Bone marrow (tissue), 2 donors: Measurements from ENCODE around the gene GNL2.
"Not testable (repeated sequence)": the region's sequence is repeated elsewhere in the genome, so short reads cannot be mapped to it uniquely, and the experiment has no call there.

Experiments
- DNase-seq, 2 donors: peaks; one replicate each; lab custom pipeline; 2025; lab: John Stamatoyannopoulos, UW

GNL2 gene

DNA sequence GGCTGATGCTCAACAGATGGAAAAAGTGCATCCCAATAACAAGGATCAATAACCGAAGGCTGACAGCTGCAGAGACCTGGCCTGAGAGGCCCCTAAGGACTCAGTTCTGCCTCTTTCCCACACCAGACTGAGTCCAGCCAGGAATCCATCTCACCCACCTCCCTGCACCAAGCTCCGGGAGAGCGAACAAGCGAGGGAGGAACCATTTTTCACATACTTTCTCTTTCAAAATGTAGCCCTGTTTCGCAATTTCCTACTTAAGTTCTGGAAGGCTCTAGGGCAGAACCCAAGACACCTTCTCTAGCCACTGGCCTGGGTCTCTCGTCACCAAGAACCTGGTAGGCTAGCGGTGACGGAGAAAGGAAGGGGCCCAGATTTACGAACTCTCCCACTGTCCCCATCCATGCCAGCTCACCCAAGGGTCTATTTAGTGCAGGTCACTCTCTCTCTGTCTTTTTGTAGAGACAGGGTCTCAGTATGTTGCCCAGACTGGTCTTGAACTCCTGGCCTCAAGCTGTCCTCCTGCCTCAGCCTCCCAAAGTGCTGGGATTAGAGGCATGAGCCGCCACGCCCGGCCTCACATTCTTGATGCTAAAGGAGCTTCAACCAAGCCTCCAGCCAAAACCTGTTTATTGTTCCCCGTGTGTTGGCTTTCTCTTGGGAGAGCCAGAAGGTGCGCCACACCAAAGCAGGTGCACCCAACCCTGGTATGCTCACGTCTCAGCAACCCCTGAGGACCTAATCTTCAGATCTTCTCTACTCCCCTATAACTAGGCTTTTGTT, 10.9 kb upstream of the GNL2 start:
- no peak for DNase-seq

DNA sequence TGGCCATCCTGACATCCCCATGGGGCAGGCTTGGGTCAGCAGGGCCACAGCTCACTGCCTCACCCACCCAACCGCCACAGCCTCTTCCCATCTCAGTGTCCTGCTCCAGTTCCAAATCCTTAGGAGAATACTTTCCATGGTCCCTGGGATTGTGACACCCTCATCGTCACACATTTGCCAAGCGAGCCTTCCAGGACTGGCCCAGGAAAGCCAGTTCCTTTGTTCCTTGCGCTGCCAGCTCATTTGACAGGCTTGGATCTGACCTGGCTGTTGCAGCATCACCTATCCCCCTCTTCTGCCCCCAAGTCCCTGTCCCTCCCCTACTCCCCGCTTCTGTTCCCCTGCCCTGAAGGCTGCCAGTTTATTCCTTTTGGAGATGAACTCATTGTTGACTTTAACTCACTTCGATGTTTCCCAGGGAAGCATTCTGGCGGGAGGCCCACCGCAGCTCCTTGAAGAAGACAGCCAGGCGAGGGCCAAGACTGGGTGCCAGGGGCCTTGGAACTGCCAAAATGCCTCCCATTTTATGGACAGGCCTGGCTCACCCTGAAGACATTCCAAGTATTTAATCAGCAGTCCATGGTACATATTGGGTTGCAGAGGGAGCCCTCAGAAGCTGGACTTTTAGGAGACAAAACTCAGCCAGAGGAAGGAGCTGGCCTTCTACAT, 10.2 kb upstream of the GNL2 start:
- DNase-seq: no peak

DNA sequence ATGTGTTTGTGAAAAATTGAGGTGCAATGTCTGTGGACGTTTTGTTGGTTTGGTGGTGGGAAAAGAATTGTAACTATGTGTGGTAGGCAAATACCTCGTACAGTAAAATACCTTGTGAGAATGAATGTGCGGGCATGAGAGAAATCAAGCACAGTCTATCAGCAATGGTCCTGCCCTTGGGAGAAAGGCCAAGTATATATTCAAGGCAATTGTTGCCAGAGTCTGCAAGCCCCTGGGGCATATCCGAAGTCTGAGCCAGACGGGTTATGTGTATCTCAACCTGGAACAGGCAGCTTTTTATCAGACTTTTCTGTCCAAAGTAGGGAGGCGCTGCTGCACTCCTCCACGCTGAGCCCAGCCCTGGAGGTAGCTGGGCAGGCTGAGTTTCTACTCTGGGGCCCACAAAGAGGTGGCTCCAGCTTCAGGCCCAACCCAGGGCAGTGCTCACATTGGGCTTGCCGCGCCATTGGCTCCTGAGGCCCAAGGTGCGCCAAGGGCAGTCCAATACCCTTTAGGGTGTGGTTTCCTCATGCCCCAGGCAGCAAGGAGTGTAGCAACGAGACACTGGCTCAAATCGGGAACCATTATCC, 9.4 kb upstream of the GNL2 start:
- DNase-seq: no peak

DNA sequence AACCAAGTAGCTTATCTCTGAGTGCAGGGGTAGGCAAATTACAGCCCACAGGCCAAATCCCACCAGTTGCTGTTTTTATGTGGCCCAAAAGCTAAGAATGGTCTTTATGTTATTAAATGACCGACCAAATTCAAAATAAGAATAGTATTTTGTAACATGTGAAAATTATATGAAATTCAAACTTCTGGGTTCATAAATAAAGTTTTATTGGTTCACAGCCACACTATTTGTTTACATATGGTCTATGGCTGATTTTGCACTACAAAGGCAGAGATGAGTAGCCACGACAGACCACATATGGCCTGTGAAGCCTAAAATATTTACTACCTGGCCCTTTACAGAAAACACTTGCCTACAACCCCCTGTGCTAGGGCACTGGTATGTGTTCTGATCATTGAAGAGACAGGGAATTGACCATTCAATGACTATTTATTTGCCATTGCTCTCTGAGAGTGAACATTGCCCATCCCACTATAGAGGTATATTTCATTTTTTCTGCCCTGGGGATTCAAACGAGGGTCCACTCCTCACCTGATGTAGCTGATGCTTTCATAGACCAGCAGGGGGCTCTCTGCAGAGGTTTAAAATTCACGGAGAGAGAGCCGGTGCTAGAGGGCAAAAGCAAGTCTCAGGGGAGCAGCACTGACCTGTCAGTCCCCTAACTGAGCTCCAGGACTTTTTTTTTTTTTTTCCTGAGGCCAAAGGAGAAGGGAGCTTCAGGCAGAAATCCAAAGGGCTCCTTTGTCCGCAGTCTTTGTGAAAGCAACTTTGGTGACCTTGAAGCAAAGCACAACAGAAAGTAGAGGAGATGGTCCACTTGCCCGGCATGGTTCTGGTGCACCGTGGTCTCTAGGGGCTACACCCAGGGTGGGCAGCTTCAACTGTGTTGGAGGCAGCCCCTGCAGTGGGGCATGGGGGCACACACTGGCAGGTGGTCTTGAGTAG, 7.3 kb upstream of the GNL2 start:
- no peak for DNase-seq

DNA sequence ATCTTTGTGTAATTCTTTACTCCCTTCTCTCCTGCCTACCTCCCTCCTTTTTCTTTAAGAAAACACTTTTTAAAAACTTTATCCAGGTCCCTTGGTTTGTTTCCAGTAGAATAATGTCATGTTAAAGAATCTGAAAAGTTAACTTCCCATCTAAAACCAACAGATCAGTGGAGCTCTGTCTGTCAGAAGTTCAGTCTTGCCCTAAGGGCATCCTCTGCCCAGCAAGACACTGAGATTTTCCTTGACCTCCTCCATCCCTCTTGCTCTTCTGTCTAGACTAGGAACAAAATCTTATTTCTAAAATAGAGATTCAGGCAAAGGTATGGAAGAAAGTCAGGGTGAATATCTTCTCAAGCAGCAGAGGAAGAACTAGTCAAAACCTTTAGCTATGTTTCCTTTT, 5.7 kb upstream of the GNL2 start:
- DNase-seq: no peak

DNA sequence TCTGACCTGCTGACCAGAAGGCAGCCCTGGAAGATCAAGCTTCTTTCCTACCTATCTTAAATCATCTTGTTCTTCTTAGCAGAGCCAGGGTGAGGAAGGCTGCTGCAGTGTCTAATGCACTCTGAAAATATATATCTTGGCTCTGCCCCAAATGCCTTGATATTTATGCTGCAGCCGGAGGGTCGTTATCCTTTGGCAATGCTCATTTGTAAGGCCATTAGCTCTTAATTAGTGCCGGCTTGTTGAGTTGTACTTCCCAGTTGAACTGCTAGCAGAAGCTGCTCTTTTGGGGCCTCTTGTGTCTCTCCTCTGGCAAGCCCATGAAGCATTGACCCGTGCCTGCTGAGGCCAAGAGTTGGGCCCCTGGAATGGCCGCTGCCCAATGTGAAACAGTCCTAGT, 4.2 kb upstream of the GNL2 start:
- no peak for DNase-seq

DNA sequence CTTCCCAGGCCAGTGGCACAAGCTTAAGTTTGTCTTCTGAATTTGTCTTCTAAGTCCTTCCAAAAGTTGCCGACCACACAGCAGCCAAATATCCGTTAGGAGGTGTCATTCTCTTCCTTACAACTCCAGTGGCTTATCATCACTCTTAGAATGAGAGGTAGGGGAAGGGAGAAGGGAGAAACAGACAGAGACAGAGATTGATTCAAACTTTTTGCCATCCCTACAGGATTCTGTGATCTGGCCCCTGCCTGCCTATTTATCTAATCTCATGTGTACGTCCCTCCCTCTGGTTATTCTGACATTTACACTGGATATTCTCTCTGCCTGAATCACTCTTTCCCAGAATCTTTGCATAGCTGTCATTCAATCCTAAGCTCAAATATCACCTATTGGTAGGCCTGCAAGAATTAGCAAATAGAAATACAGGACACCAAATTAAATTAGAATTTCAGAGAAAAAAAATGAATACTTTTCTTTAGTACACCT, 488 bp upstream of the GNL2 start:
- DNase-seq: no peak

DNA sequence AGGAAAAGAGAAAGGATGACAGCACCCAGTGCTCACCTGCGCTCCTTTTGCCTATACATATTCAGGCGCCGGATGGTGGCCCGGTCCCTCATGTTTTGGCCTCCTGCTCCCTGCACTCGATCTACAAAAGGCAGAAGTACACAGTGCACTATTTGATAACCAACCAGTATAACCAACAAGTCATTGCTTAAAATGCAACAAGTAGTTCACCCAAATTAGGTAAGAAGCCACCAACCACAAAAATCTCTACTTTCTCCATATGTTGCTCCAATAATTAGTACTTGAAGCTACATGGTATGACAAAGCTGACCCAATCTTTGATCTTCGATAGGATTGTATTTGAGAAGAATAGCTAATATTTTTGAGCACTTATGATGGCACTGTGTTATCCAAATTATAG, 2.0 kb downstream of the GNL2 start:
- no peak for DNase-seq

DNA sequence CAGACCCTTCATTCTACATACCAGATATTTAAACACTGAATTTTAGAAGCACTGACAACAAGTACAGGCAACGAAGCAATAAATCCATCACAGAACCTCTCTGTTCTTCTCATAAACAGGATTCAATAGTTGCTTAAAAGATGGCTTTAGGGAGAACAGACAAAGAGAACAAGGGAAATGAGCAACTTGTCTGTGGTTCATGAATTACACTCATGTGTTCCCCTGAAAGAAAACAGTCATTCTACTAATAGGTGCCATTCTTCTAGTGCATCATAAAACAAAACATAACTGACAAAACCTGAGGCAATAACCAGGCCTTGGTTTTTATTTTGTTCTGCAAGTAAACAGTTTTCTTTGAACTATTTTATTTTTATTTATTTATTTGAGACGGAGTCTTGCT, 6.8 kb downstream of the GNL2 start:
- DNase-seq: no peak

DNA sequence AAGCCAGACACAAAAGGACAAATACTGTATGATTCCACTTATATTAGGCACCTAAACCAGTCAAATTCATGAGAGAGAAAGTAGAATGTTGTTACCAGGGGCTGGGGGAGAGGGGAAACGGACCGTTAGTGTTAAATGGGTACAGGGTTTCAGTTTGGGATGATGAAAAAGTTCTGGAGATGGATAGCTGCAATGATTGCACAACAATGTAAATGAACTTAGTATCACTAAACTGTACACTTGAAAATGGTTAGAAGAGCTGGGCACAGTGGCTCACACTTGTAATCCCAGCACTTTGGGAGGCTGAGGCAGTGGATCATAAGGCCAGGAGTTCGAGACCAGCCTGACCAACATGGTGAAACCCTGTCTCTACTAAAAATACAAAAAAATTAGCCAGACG, 11.2 kb downstream of the GNL2 start:
- not testable (repeated sequence) for DNase-seq

DNA sequence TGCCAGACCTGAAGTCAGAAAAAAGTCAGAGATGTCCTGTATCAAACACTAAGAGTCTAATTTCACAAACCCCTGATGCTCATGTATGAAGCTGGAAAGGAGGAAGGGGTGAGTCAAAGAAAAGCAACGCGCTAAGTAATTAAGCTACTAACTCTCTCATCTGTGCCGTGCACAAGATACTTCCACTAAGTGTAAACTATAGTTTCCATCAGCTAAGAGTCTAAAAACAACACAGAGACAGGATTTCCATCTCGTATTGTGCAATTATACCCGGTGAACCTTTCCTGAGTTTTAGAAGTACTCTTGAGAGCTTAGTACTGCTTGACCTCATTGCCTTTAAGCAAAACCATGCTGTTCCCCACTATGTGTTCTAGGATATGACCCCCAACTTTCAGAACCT, 20.0 kb downstream of the GNL2 start:
- no peak for DNase-seq

DNA sequence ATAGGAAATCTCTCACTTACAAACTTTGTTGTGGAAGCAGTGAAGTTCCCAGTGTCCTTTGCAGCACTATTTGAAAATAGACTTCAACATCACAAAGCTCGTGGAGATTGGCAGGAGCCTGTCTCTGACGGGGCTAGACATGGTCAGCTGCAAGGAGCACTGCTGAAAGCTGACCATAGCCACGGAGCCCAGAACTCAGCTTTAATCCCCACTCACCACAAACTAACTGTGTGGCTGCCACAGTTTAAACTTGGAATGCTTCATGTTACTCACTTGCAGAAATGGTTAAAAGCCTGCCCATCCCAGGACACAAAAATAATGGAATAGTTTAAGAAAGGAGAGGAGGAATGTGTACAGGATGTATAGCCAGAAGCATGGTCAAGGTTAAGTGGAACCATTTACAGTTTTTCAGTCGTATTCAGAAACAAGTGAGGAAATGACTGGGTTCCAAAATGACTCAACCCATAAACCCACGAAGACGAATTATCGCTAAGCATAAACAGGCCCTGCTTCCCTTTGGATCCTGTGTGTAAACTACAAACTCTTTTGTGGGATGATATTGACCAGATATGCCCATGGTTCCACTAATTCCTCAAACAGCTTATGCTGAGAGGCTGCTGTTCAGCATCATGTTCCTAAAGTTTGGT, 20.8 kb downstream of the GNL2 start:
- no peak for DNase-seq

DNA sequence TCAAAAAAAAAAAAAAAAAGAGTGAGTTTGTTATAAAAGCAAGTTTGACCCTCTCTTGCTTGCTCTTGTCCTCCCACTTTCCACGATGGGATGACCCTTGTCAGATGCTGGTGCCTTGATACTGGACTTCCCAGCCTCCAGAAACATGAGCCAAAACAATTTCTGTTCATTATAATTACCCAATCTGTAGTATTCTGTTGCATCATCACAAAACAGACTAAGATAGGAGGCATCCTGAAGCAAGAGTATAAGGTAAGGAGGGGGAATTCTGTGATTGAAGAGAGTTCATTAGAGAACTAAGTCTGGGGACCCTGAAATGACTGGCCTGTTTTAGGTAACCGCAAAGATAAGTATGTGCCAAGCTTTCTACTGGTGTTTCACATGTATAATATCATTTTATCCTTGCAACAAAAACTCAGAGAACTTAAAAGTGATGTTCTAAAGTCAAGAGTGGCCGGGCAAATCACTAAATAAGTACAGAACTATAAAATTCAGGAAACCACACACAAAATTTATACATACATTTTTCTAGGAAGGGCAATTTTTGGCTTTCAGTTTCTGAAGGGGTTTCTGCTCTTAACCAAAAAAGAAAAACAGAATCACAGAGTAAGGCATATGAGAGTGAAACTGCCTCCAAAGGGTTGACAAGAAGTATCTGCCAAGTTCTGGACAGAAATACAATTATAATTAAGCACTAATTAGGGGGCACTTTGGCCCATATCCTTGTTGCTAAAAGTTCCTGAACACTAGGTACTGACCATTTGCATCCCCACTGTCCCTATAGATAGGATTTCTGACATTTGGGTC, 25.0 kb downstream of the GNL2 start:
- DNase-seq: no peak

DNA sequence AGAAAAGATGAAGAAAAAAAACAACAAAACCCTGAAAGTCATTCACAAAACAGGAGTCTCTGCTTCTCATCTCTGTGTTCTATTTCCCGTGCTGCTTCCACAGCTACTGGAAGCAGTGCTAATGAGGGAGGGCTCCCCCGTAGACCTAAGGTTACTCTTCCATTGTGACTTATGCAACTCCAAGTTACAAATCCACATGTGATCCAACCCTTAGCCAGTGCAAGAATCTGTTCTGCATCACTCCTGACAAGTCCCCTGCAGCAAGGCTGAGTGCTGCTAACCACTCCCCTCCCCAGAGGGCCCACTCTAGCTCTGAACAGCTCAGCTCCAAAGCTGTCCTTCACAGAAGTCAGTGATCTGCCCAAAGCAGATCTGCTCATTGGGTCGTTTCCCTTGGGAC, 28.7 kb downstream of the GNL2 start:
- DNase-seq: no peak

DNA sequence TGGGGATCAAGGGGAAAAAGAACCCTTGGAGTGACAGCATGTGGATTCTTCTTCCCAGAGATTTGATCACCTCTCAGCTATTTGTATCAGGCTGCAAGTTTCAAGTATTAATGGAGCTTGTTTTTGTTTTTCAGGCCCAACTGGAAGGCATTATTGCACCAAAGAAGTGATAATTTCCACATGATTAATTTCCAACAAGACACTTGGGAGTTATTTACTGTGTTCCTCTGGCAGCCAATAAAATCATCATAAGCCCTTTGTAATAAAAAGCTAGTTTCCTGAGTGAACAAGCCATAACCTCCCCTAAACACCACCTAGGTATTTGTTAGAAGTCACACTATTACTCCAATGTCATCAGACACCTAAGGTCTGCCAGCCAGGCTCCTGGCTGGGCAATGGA, 30.8 kb downstream of the GNL2 start:
- no peak for DNase-seq

DNA sequence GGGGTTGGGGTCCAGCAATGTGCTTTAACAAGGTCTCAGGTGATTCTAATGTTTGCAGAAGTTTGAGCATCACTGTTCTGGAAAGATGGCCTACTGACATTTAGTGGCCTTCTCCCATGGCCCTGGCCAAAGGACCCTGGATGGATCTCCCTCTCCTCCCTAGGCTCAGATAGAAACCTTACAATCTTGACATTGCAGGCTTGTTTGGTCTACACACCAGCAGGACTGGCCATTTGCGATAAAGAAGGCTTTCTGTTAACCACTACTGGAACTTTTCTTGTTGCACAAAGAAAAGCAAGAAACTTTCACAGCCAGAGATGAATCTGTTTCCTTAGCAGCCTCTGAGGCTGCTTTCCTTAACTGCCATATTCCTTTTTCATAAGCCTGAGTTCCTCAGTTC, 32.8 kb downstream of the GNL2 start:
- DNase-seq: no peak

DNA sequence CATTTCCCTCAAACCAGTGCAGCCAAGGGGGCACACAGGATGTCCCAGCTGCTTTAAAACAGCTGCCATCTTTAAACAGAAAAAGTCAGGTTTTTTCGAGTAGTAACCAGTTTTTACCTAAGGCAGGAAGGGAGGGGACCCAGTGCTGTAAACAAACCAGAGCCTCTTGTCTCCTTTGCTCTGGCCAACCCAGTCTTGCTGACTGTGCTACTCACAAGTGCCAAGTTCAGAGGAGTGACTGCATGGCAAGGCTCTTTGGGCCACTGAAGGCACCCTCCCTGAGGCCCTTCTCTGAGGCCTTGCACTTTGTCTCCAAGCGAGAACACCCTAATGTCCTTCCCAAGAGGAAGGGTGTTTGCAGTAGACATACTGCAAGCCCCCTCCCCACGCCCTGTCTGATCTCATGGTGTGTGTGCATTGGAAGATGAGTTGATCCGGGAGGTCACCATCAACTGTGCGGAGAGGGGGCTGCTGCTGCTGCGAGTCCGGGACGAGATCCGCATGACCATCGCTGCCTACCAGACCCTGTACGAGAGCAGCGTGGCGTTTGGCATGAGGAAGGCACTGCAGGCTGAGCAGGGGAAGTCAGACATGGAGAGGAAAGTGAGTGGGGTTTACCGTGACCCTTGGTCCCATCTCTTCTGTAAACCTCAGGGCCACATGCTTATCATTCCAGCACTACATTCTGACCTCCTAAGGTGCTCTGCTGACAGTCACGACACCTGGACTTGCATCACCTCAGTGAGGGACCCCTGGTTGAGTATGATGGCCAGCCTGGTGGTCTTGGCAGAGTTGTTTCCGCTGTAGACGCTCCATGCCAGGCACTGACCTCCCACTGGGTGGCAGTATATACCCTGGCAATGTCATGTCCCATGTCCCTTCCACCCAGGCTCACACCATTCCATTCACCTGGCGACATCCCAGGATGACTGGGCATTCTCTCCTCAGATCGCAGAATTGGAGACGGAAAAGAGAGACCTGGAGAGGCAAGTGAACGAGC, 34.3 kb downstream of the GNL2 start:
- no peak for DNase-seq

DNA sequence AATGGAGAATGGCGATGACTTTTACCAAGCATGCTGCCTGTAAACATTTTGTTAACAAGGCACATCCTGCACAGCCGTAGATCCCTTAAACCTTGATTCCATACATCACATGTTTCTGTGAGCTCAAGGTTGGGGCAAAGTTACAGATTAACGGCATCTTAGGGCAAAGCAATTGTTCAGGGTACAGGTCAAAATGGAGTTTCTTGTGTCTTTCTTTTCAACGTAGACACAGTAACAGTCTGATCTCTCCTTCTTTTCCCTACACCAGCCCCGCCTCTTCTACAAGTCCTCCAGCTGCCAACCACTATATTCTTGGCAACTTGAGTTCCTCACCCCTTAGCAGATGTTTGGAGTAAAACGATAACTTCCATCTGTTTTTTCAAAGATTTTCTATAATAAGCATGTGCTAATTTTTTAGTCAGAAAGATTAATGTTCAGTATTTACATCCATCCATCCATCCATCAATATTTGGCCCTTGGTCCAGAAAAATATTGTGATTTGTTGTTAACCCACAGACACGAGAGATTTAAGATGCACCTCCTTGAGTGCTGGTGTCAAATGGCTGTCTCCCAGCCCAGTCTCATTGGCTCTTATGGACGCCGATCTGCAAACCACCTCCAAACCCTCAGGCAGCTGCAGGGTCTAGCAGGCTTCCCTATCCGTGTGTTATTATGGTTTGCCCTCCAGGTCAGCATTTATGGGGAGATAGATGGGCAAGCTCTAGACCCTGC, 35.2 kb downstream of the GNL2 start:
- DNase-seq: no peak

DNA sequence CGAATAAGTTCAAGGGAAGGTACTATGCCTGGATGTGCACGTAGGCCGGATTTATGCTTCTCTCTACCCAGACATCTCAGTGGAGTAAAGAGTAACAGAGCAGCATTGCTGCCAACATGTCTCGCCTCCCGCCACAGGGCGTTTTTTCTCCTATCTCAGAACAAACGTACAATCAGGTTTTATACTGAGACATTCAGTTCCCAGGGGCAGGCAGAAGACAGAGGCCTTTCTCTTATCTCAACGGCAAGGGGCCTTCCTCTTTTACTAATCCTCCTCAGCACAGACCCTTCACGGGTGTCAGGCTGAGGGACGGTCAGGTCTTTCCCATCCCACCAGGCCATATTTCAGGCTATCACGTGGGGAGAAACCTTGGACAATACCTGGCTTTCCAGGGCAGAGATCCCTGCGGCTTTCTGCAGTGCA, 35.8 kb downstream of the GNL2 start:
- DNase-seq: not testable (repeated sequence)
